ENCODE measurements around the gene SOX5. TPM values are rescaled to one million over a fixed set of nuclear protein-coding genes. Genes with fewer than 3 reads are reported as not detected.
A peak's percentile ranks its signal among the peaks of the same experiment; 100 is the strongest.

Gene SOX5
- total and polyA plus RNA-seq, 9 of the 15 experiments (the other 6 are each of a cell fraction or from before 2014, with no cell fraction given) = 8.3 to 16.5 (median 11.9) TPM

DNA sequence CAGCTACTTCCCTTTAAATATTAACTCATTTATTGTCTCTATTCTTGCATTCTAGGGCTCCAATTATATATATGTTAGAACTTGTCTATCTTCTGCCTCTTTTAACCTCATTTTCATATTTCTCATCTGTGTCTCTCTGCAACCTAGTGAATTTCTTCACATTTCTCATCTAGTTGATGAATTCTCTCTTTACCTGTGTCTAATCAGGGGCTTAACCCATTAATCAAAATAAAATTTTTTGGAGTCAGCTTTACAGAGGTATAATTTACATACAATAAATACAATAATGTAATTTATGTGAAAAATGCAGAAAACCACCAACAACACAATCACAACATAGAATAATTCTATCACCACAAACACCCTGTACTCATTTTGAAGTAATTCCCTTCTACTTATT is 255.2 kb downstream of the SOX5 start:
- H3K79me2 ChIP-seq (ENCODE audit: control insufficient read depth, insufficient read depth, low read length) = no peaks in the 10 kb centered on the region
- FAIRE-seq (no peak), DNase-seq (ENCODE audit: extremely low read depth in 1 of 4, low spot score in 3 of 4) (no peak), ATAC-seq (no peak)
- H3K9me1 ChIP-seq (ENCODE audit: control insufficient read depth, insufficient read depth, low read length) = no peaks in the 10 kb centered on the region
- in situ Hi-C loops (cut with MboI) = no loop called here
- no peaks in the 10 kb centered on the region for H3K4me1 ChIP-seq (replicated peaks in 1 of 2; ENCODE audit: control insufficient read depth in 2 of 2, insufficient read depth in 2 of 2, low read length in 2 of 2)
- no TSS peak for BruUV-seq (replicated peaks)
- H4K20me1 ChIP-seq (replicated peaks; ENCODE audit: control insufficient read depth, insufficient read depth, low read length) = no peaks in the 10 kb centered on the region
- H2AFZ ChIP-seq (ENCODE audit: low read depth, low read length) = no peak overlapping the region
- no peak overlapping the region for H3K4me2 ChIP-seq (ENCODE audit: insufficient read depth, low read length)
- no peaks in the 10 kb centered on the region for H3K9me3 ChIP-seq (replicated peaks; ENCODE audit: control insufficient read depth, insufficient read depth, low read depth, low read length)
- POLR2A ChIA-PET = no interaction called here
- no peaks in the 10 kb centered on the region for H3K27me3 ChIP-seq (ENCODE audit: control insufficient read depth in 2 of 2, insufficient read depth in 2 of 2, low read length in 2 of 2)
- TF ChIP-seq CBX3 (IDR thresholded peaks at IDR 0.05; ENCODE audit: borderline replicate concordance in 1 of 2, low read length in 2 of 2) (no peak), RBM25 (IDR thresholded peaks at IDR 0.05; ENCODE audit: low read depth, low read length, severe bottlenecking) (peak; percentile 63), FOXJ2 (tag; IDR thresholded peaks at IDR 0.05) (no peak)
- intact Hi-C loops (cut with micrococcal nuclease) = no loop called here
- H3K4me3 ChIP-seq = no peak overlapping the region
- no peaks in the 10 kb centered on the region for H3K36me3 ChIP-seq (ENCODE audit: control insufficient read depth, insufficient read depth, low read length)
- no peak overlapping the region for H3K9ac ChIP-seq (ENCODE audit: insufficient read depth in 1 of 2, low read depth in 2 of 2, low read length in 2 of 2)
- CTCF ChIA-PET (ENCODE audit: low intra/inter-chr PET ratio) = no interaction called here
- no peak overlapping the region for H3K27ac ChIP-seq (ENCODE audit: extremely low read depth, low read depth, low read length)

GRCh38 chr12:23687947-23688346 is 261.5 kb downstream of the SOX5 start:
- FAIRE-seq (no peak), DNase-seq (ENCODE audit: extremely low read depth in 1 of 4, low spot score in 3 of 4) (no peak), ATAC-seq (no peak)
- WGBS (ENCODE audit: insufficient coverage, low coverage, missing lambda C conversion rate) = 43% methylated on average over 1 of the region's 1 CpG
- Histone ChIP-seq H4K20me1 (replicated peaks; ENCODE audit: control insufficient read depth, insufficient read depth, low read length) (no peaks in the 10 kb centered on the region), H3K9me1 (ENCODE audit: control insufficient read depth, insufficient read depth, low read length) (no peaks in the 10 kb centered on the region), H3K4me2 (ENCODE audit: insufficient read depth, low read length) (no peak overlapping the region), H3K9ac (ENCODE audit: insufficient read depth in 1 of 2, low read depth in 2 of 2, low read length in 2 of 2) (no peak overlapping the region), H3K27ac (ENCODE audit: extremely low read depth, low read depth, low read length) (no peak overlapping the region), H3K4me3 (no peak overlapping the region), H3K36me3 (ENCODE audit: control insufficient read depth, insufficient read depth, low read length) (no peaks in the 10 kb centered on the region), H3K4me1 (replicated peaks in 1 of 2; ENCODE audit: control insufficient read depth in 2 of 2, insufficient read depth in 2 of 2, low read length in 2 of 2) (no peaks in the 10 kb centered on the region), H3K79me2 (ENCODE audit: control insufficient read depth, insufficient read depth, low read length) (no peaks in the 10 kb centered on the region), H2AFZ (ENCODE audit: low read depth, low read length) (no peak overlapping the region), H3K9me3 (replicated peaks; ENCODE audit: control insufficient read depth, insufficient read depth, low read depth, low read length) (0 out of 2 replicates have a peak, but pooled peaks cover 1% of the 10 kb centered on the region), H3K27me3 (ENCODE audit: control insufficient read depth in 2 of 2, insufficient read depth in 2 of 2, low read length in 2 of 2) (no peaks in the 10 kb centered on the region)
- POLR2A ChIA-PET = no interaction called here
- intact Hi-C loops (cut with micrococcal nuclease) (no loop called here), in situ Hi-C loops (cut with MboI) (no loop called here)
- CTCF ChIA-PET (ENCODE audit: low intra/inter-chr PET ratio) = no interaction called here
- BruUV-seq (replicated peaks) = no TSS peak
- TF ChIP-seq CXXC5 (CRISPR knock-in tag; IDR thresholded peaks at IDR 0.05) (no peak), SAFB2 (IDR thresholded peaks at IDR 0.05; ENCODE audit: borderline replicate concordance, low read depth, low read length, severe bottlenecking) (no peak), CBX2 (IDR thresholded peaks at IDR 0.05; ENCODE audit: insufficient read depth, low read length, poor library complexity, severe bottlenecking) (no peak), ZC3H11A (IDR thresholded peaks at IDR 0.05; ENCODE audit: low read depth, low read length) (no peak), MYC (IDR thresholded peaks at IDR 0.05; ENCODE audit: low read depth, low read length) (no peak), MYC (CRISPR knock-in tag; IDR thresholded peaks at IDR 0.05; ENCODE audit: borderline replicate concordance, low read depth) (no peak), ETV1 (tag; conservative IDR thresholded peaks at IDR 0.05; ENCODE audit: low read depth) (no peak), ZNF354B (CRISPR knock-in tag; IDR thresholded peaks at IDR 0.05) (no peak), ARID4B (CRISPR knock-in tag; IDR thresholded peaks at IDR 0.05) (no peak)
